Ecto neural progenitor cell (in vitro differentiated cells): ENCODE measurements around the gene SLC7A7.
A peak's percentile ranks its signal among the peaks of the same experiment; 100 is the strongest.
"Not testable (repeated sequence)": the region's sequence is repeated elsewhere in the genome, so short reads cannot be mapped to it uniquely, and the experiment has no call there.

Experiments
- DNase-seq: peaks from one replicate; pipeline ENCODE4 v3.0.0-alpha.2; 2018; ENCODE audit warnings: low spot score

Gene SLC7A7

GRCh38 chr14:22792158-22792557 lies 23.1 kb downstream of the SLC7A7 start:
- no peak for DNase-seq

GRCh38 chr14:22791301-22791700 lies 23.9 kb downstream of the SLC7A7 start:
- DNase-seq, result no peak

- no peak for DNase-seq
Measured at GRCh38 chr14:22786685-22787084, 28.6 kb downstream of the SLC7A7 start.

- DNase-seq, result no peak
Measured at GRCh38 chr14:22781301-22781991, 33.8 kb downstream of the SLC7A7 start.

- DNase-seq, result no peak
Measured at GRCh38 chr14:22780941-22781300, 34.3 kb downstream of the SLC7A7 start.

- DNase-seq, result no peak
Measured at GRCh38 chr14:22780105-22780679, 35.0 kb downstream of the SLC7A7 start.

GRCh38 chr14:22778084-22778483 lies 37.2 kb downstream of the SLC7A7 start:
- no peak for DNase-seq

- DNase-seq, result not testable (repeated sequence)
Measured at GRCh38 chr14:22776849-22777248, 38.4 kb downstream of the SLC7A7 start.

- DNase-seq, result no peak
Measured at GRCh38 chr14:22776215-22776614, 39.0 kb downstream of the SLC7A7 start.

- DNase-seq, result no peak
Measured at GRCh38 chr14:22774011-22774706, 41.1 kb downstream of the SLC7A7 start.

GRCh38 chr14:22773162-22774010 lies 41.8 kb downstream of the SLC7A7 start:
- no peak for DNase-seq

GRCh38 chr14:22772725-22773124 lies 42.5 kb downstream of the SLC7A7 start:
- no peak for DNase-seq

- no peak for DNase-seq
Measured at GRCh38 chr14:22770481-22771187, 44.6 kb downstream of the SLC7A7 start.

- DNase-seq, result no peak
Measured at GRCh38 chr14:22769369-22769768, 45.9 kb downstream of the SLC7A7 start.

GRCh38 chr14:22768947-22769346 lies 46.3 kb downstream of the SLC7A7 start:
- no peak for DNase-seq

- no peak for DNase-seq
Measured at GRCh38 chr14:22767323-22767589, 48.0 kb downstream of the SLC7A7 start.

- peak; percentile 92 for DNase-seq
Measured at GRCh38 chr14:22766457-22767322, 48.5 kb downstream of the SLC7A7 start, which contains the start of gene OXA1L. Gene OXA1L (plus strand): TSS chr14:22766688. CDS start chr14:22766702, 14 bp downstream.

- DNase-seq, result no peak
Measured at GRCh38 chr14:22764382-22764781, 50.9 kb downstream of the SLC7A7 start.

- DNase-seq, result no peak
Measured at GRCh38 chr14:22761734-22762133, 53.5 kb downstream of the SLC7A7 start.

GRCh38 chr14:22757972-22758650 lies 57.1 kb downstream of the SLC7A7 start:
- not testable (repeated sequence) for DNase-seq
